ENCODE measurements around the gene CTTNBP2NL. TPM values are rescaled to one million over a fixed set of nuclear protein-coding genes. Genes with fewer than 3 reads are reported as not detected.
A peak's percentile ranks its signal among the peaks of the same experiment; 100 is the strongest.
"Not testable (repeated sequence)": the region's sequence is repeated elsewhere in the genome, so short reads cannot be mapped to it uniquely, and the experiment has no call there.

CTTNBP2NL gene
- total RNA-seq, 6 experiments from 2014 or later, result 3.5 to 8.1 (median 4.8) TPM

GRCh38 chr1:112389689-112390088 lies 6.3 kb upstream of the CTTNBP2NL start:
- Histone ChIP-seq H3K27me3 (no peaks in the 10 kb centered on the region), H3K4me1 (peaks cover 0 to under 1% (median 0%) of the 10 kb centered on the region in 4 donors), H3K27ac (no peak overlapping the region), H3K4me3 (no peak overlapping the region), H3K9me3 (no peaks in the 10 kb centered on the region), H3K36me3 (no peaks in the 10 kb centered on the region)
- TF ChIP-seq CTCF (IDR thresholded peaks at IDR 0.05) (no peak), POLR2A (IDR thresholded peaks at IDR 0.05) (no peak)
- no peak for ATAC-seq
- intact Hi-C loops (cut with DNase I), result loop anchor here in 1 of 2 donors (5.0 to 10.0 kb wide), 2 partner anchors 73 to 305 kb away; no protein-coding TSS in a partner anchor
- no peak for DNase-seq
- 50% methylated on average over 6 of the region's 6 CpGs for WGBS (ENCODE audit: insufficient coverage, low coverage, low lambda C conversion rate, missing lambda C conversion rate)

- peak overlapping the region in 2 of 3 donors; percentile 21 to 22 for H3K4me3 ChIP-seq
- not testable (repeated sequence) for H3K36me3 ChIP-seq, ATAC-seq, H3K9me3 ChIP-seq, H3K4me1 ChIP-seq, H3K27ac ChIP-seq, H3K27me3 ChIP-seq, DNase-seq
- intact Hi-C loops (cut with DNase I), result loop anchor here in 1 of 2 donors (5.0 kb wide), 1 partner anchor 72 kb away; no protein-coding TSS in a partner anchor
- 27% methylated on average over 12 of the region's 15 CpGs for WGBS (ENCODE audit: insufficient coverage, low coverage, low lambda C conversion rate, missing lambda C conversion rate)
Observed at GRCh38 chr1:112390335-112390734, 5.7 kb upstream of the CTTNBP2NL start.

- peak overlapping the region; percentile 21 to 33 (median 33) for H3K4me3 ChIP-seq
- DNase-seq, result peak; percentile 73 to 83 (median 77)
- ATAC-seq, result peak; percentile 93 to 95 (median 94)
- intact Hi-C loops (cut with DNase I), result loop anchor here in 1 of 2 donors (5.0 kb wide), 1 partner anchor 71 kb away; no protein-coding TSS in a partner anchor
- H3K27ac ChIP-seq, result peak overlapping the region; percentile 36 to 52 (median 45)
- H3K27me3 ChIP-seq, result no peaks in the 10 kb centered on the region
- peaks cover 0 to 9% (median 0%) of the 10 kb centered on the region in 4 donors for H3K4me1 ChIP-seq
- no peak for TF ChIP-seq POLR2A (IDR thresholded peaks at IDR 0.05)
- TF ChIP-seq CTCF (IDR thresholded peaks at IDR 0.05), result peak; percentile 89 to 95 (median 91)
- WGBS (ENCODE audit: insufficient coverage, low coverage, low lambda C conversion rate, missing lambda C conversion rate), result 4% methylated on average over 15 of the region's 15 CpGs
- no peaks in the 10 kb centered on the region for H3K36me3 ChIP-seq
- H3K9me3 ChIP-seq, result no peaks in the 10 kb centered on the region
Observed at GRCh38 chr1:112390775-112391602, 5.0 kb upstream of the CTTNBP2NL start.

- no peak for TF ChIP-seq CTCF (IDR thresholded peaks at IDR 0.05)
- TF ChIP-seq POLR2A (IDR thresholded peaks at IDR 0.05), result no peak
- Histone ChIP-seq H3K4me1 (peaks cover 0 to 9% (median 0%) of the 10 kb centered on the region in 4 donors), H3K36me3 (no peaks in the 10 kb centered on the region), H3K9me3 (no peaks in the 10 kb centered on the region), H3K27me3 (no peaks in the 10 kb centered on the region), H3K4me3 (no peak overlapping the region), H3K27ac (peak overlapping the region in 2 of 3 donors; percentile 45 to 52)
- WGBS (ENCODE audit: insufficient coverage, low coverage, low lambda C conversion rate, missing lambda C conversion rate), result 81% methylated on average over 11 of the region's 11 CpGs
- intact Hi-C loops (cut with DNase I), result loop anchor here in 1 of 2 donors (5.0 kb wide), 1 partner anchor 71 kb away; no protein-coding TSS in a partner anchor
- ATAC-seq, result no peak
- DNase-seq, result no peak
Observed at GRCh38 chr1:112391603-112391940, 4.4 kb upstream of the CTTNBP2NL start.

- DNase-seq (no peak), ATAC-seq (no peak)
- H3K27ac ChIP-seq, result peak overlapping the region; percentile 56 to 90 (median 75)
- no peaks in the 10 kb centered on the region for H3K27me3 ChIP-seq
- H3K9me3 ChIP-seq, result no peaks in the 10 kb centered on the region
- H3K36me3 ChIP-seq, result no peaks in the 10 kb centered on the region
- WGBS (ENCODE audit: insufficient coverage, low coverage, low lambda C conversion rate, missing lambda C conversion rate), result 40% methylated on average over 3 of the region's 3 CpGs
- no peak overlapping the region for H3K4me3 ChIP-seq
- intact Hi-C loops (cut with DNase I), result loop anchor here in 1 of 2 donors (5.0 kb wide), 1 partner anchor 69 kb away; no protein-coding TSS in a partner anchor
- peaks cover 0 to 9% (median 2%) of the 10 kb centered on the region in 4 donors for H3K4me1 ChIP-seq
- TF ChIP-seq POLR2A (IDR thresholded peaks at IDR 0.05) (no peak), CTCF (IDR thresholded peaks at IDR 0.05) (no peak)
Observed at GRCh38 chr1:112393631-112393974, 2.4 kb upstream of the CTTNBP2NL start.

Measured in right lobe of liver (tissue), 6 donors.